Vein endothelial cell (primary cell): Measurements from ENCODE around the gene CTPS2. TPM values are rescaled to one million over a fixed set of nuclear protein-coding genes. Genes with fewer than 3 reads are reported as not detected.

ENCODE experiments used
- small RNA-seq: library from RNA; depleted of rRNA; stranded (forward); fragments of <200 nt; gene quantifications from one replicate; pipeline ENCODE3, GENCODE V24; 2012
- total RNA-seq: library from RNA; depleted of rRNA; stranded (reverse); fragments of >200 nt; gene quantifications from 2 replicates; pipeline ENCODE4 v1.2.3, GENCODE V29; 2012

Gene CTPS2
- 15.2 and 18.6 TPM in 2 replicates for total RNA-seq

GRCh38 chrX:16712548-16713155 is at the start of gene CTPS2:
TSS of gene CTPS2 (minus strand) at chrX:16712669. CDS start at chrX:16702902, 9,767 bp downstream.

GRCh38 chrX:16719334-16720084 is 7.0 kb upstream of the CTPS2 start, which contains the start of gene SYAP1:
TSS of gene SYAP1 (plus strand) at chrX:16719612. CDS start at chrX:16719725, 113 bp downstream.

DNA sequence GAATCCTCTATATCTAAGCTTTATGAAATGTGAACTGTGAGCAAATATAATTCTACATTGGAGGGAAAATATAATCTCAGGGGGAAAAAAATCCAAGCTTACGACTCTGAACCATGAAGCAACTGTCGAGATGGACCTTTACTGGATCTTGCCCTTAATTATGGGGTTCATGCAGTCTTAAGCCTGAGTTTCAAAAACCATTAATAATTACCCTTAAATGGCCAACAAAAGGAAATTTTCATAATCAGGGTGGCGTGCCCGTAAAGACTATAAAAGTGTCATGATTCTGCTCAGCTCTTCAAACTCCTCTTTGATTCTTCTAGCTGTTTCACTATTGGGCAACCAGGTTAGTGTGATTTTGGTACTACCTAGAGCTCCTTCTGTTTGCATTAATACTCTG is 62.6 kb downstream of the CTPS2 start, which contains the start of gene S100G:
S100G (plus strand) TSS at position 301 of the 400 bp plus-strand sequence. CDS start 849 bp downstream, outside the sequence.

Small RNA genes lying within 50 kb of the gene (small RNA-seq; reads per million reads assigned to genes)
- not detected for gene MIR548AM

Other genes starting within 250 kb of the CTPS2 start
- gene S100G, start 62.5 kb downstream of the CTPS2 start, total RNA-seq, result not detected in 2 replicates
- 19.9 and 22.7 TPM in 2 replicates for gene SYAP1, start 6.9 kb upstream of the CTPS2 start, total RNA-seq
- 5.6 and 6.5 TPM in 2 replicates for gene TXLNG, start 73.8 kb upstream of the CTPS2 start, total RNA-seq
- 70.2 and 92.2 TPM in 2 replicates for gene RBBP7, start 157.7 kb upstream of the CTPS2 start, total RNA-seq
- 1.6 and 3.2 TPM in 2 replicates for gene REPS2, start 234.0 kb upstream of the CTPS2 start, total RNA-seq